Panc1 (cell line): ENCODE results near the gene SEC61A2. TPM values are rescaled to one million over a fixed set of nuclear protein-coding genes. Genes with fewer than 3 reads are reported as not detected.

Experiments used
- ATAC-seq: fragments of 200-7000 bp; cut with Tn5 transposase; 2 replicates; pipeline ENCODE4 v1.9.1; 2020; ENCODE audit warnings: mild to moderate bottlenecking, moderate library complexity
- BruUV-seq: library from RNA; stranded (reverse); fragments of 400-500 nt; replicated peaks from 2 replicates; lab custom pipeline; 2021; lab: Mats Ljungman, UMichigan
- CTCF ChIA-PET: fragments of 300-600 bp; sonication (Branson Sonifier 250); formaldehyde crosslinking; loops from one replicate; lab custom pipeline; 2022; ENCODE audit warnings: antibody characterized with exemption; lab: Charles Lee
- POLR2A ChIA-PET: fragments of 300-600 bp; sonication (Branson Sonifier 250); formaldehyde crosslinking; loops from one replicate; lab custom pipeline; 2022; ENCODE audit warnings: antibody characterized with exemption; lab: Charles Lee
- DNase-seq: peaks from one replicate; pipeline ENCODE4 v3.0.0-alpha.2; 2010; ENCODE audit warnings: low read depth, low spot score
- H3K27ac ChIP-seq: 2 replicates; pipeline ENCODE4 v1.5.1; 2011; ENCODE audit warnings: mild to moderate bottlenecking, low read length, inconsistent platforms
- H3K27me3 ChIP-seq: fragments of 200-500 bp; sonication (Bioruptor generic); 2 replicates; pipeline ENCODE4 v1.6.0; 2014; ENCODE audit warnings: low read length, inconsistent platforms; ENCODE audit not compliant: control insufficient read depth, insufficient read depth
- H3K36me3 ChIP-seq: fragments of 200-500 bp; sonication (Bioruptor generic); 2 replicates; pipeline ENCODE4 v1.5.1; 2014; ENCODE audit warnings: inconsistent platforms, mild to moderate bottlenecking, low read length, moderate library complexity; ENCODE audit not compliant: control insufficient read depth, insufficient read depth
- H3K4me1 ChIP-seq: 2 replicates; pipeline ENCODE4 v1.5.1; 2011; ENCODE audit warnings: inconsistent platforms, mild to moderate bottlenecking, low read length, moderate library complexity; ENCODE audit not compliant: control insufficient read depth, insufficient read depth
- H3K4me3 ChIP-seq, 2 experiments: 2 replicates each; pipeline ENCODE4 v1.5.1; 2011 to 2012; ENCODE audit warnings: low read depth in 2 of 2, low read length in 2 of 2, mild to moderate bottlenecking in 2 of 2, inconsistent platforms in 1 of 2, moderate library complexity in 1 of 2
- H3K9me3 ChIP-seq: fragments of 200-500 bp; sonication (Bioruptor generic); 2 replicates; pipeline ENCODE4 v1.5.1; 2014; ENCODE audit warnings: low read depth, mild to moderate bottlenecking, inconsistent platforms, low read length, moderate library complexity; ENCODE audit not compliant: control insufficient read depth, insufficient read depth
- CTCF ChIP-seq: fragments of 450-650 bp; IDR thresholded peaks from 2 replicates; pipeline ENCODE4 v1.5.1; 2017; ENCODE audit warnings: mild to moderate bottlenecking
- POLR2AphosphoS5 ChIP-seq: IDR thresholded peaks from 2 replicates; pipeline ENCODE4 v1.6.1; 2012; ENCODE audit warnings: mild to moderate bottlenecking, low read depth, low read length, moderate library complexity
- REST ChIP-seq, 2 experiments: IDR thresholded peaks; 2 replicates each; pipeline ENCODE4 v1.6.1; 2011 to 2012; ENCODE audit warnings: low read depth in 2 of 2, control low read depth in 1 of 2, low read length in 1 of 2, mild to moderate bottlenecking in 1 of 2, moderate library complexity in 1 of 2; ENCODE audit not compliant: insufficient read depth in 1 of 2
- SIN3A ChIP-seq: IDR thresholded peaks from 2 replicates; pipeline ENCODE4 v1.6.1; 2012; ENCODE audit warnings: low read depth, mild to moderate bottlenecking, low read length, moderate library complexity, borderline replicate concordance; ENCODE audit not compliant: insufficient read depth
- TCF7L2 ChIP-seq: IDR thresholded peaks from 2 replicates; pipeline ENCODE4 v1.6.1; 2011; ENCODE audit warnings: mild to moderate bottlenecking, low read depth, low read length, inconsistent platforms
- in situ Hi-C: cut with HindIII; loops from 2 replicates; pipeline ENCODE4 v1.10.0; 2016; ENCODE audit warnings: low sequenced_read_pairs, low pct_unique_long_range_greater_than_20kb
- intact Hi-C: fragments of 100-400 bp; cut with micrococcal nuclease; formaldehyde crosslinking; loops from one replicate; pipeline ENCODE4 v1.10.0; 2022; ENCODE audit not compliant: unreplicated experiment
- total RNA-seq: library from RNA; stranded (reverse); gene quantifications from one replicate; pipeline ENCODE4 v1.2.1, GENCODE V29; 2021; ENCODE audit not compliant: unreplicated experiment

The SEC61A2 gene
- total RNA-seq, 1 experiment from 2014 or later: 8.8 TPM

DNA sequence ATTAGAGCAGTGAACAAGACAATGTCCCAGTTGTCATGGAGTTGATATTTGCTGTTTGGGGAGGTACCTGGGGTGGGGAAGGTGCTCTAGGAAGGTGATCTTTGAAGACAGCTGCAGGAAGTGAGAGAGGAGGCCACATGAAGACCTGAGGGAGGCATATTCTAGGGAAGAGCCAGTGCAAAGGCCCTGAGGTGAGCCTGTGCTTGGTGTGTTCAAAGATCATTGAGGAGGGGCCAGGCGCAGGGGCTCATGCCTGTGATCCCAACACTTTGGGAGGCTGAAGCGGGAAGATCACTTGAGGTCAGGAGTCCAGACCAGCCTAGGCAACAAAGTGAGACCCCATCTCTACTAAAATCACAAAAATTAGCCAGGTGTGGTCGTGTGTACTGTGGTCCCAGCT lies 15.1 kb downstream of the SEC61A2 start:
- no peak for DNase-seq
- Histone ChIP-seq H3K27me3 (no peaks in the 10 kb centered on the region), H3K27ac (no peak overlapping the region), H3K4me1 (no peaks in the 10 kb centered on the region), H3K4me3 (no peak overlapping the region), H3K36me3 (peaks cover 6% of the 10 kb centered on the region; the same call in 1 of the 2 replicates), H3K9me3 (no peaks in the 10 kb centered on the region)
- no peak for ATAC-seq
- in situ Hi-C loops (no loop called here), intact Hi-C loops (no loop called here)
- ChIA-PET CTCF (interaction anchor here (0.6 kb wide), 1 partner anchor 9 kb away, joined by 4 read pairs; no protein-coding TSS in a partner anchor), POLR2A (no interaction called here)
- TF ChIP-seq CTCF (no peak), TCF7L2 (no peak), POLR2AphosphoS5 (no peak)
- no TSS peak for BruUV-seq

DNA sequence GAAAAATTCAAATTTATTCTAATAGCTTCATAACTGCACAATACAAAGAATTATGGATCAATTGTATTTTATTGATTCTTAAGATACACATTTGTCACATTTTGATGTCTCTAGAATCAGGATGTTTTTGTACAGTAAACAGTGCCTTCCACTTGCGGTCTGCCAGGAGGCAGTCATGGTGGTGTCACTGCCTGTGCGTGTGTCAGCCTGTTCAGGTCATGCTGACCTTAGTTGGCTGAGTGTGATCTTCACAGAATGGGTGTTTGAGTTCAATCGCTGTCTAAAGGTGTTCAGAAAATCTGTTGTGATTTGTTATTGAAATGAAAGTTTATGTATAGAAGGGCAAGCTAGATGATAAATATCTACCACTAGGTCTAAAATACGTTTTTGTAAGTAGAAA lies 20.7 kb downstream of the SEC61A2 start:
- Histone ChIP-seq H3K9me3 (no peaks in the 10 kb centered on the region), H3K27me3 (no peaks in the 10 kb centered on the region), H3K4me1 (no peaks in the 10 kb centered on the region), H3K36me3 (peaks cover 3% of the 10 kb centered on the region; the same call in 1 of the 2 replicates), H3K27ac (no peak overlapping the region), H3K4me3 (no peak overlapping the region)
- intact Hi-C loops: no loop called here
- no peak for DNase-seq
- TSS peak; percentile 31 for BruUV-seq
- ATAC-seq: no peak
- ChIA-PET CTCF (no interaction called here), POLR2A (no interaction called here)
- TF ChIP-seq CTCF: no peak
- no peak for TF ChIP-seq POLR2AphosphoS5
- TF ChIP-seq TCF7L2: no peak
- TF ChIP-seq REST (IDR thresholded peaks at IDR 0.05; ENCODE audit: insufficient read depth in 1 of 2, low read depth in 2 of 2, low read length in 1 of 2): no peak
- TF ChIP-seq SIN3A: no peak
- in situ Hi-C loops: no loop called here
